ENCODE data around the gene FAM171A2.

FAM171A2 gene

GRCh38 chr17:44363613-44364159 lies at the start of gene FAM171A2:
TSS of gene FAM171A2 (minus strand) at chr17:44363853. CDS start at chr17:44363714, 139 bp downstream.
- DNase-seq (ENCODE audit: extremely low spot score): peak; percentile 90
- POLR2A ChIA-PET: interaction anchor here (0.6 to 1.0 kb wide), 2 partner anchors 18 to 19 kb away, joined by 3 to 5 read pairs; no protein-coding TSS in a partner anchor
- CTCF ChIA-PET: interaction anchor here (0.6 to 10.5 kb wide), 29 partner anchors 10 to 420 kb away, joined by 3 to 135 read pairs (median 4); partner anchors contain the start of gene GRN
- TF ChIP-seq CTCF (IDR thresholded peaks at IDR 0.05; ENCODE audit: control extremely low read depth, extremely low read depth, low read depth, missing control alignments): peak; percentile 67

- no peak for TF ChIP-seq CTCF (IDR thresholded peaks at IDR 0.05; ENCODE audit: control extremely low read depth, extremely low read depth, low read depth, missing control alignments)
- no peak for DNase-seq (ENCODE audit: extremely low spot score)
- ChIA-PET CTCF (interaction anchor here (0.9 to 1.6 kb wide), 6 partner anchors 10 to 69 kb away, joined by 3 to 5 read pairs (median 4); no protein-coding TSS in a partner anchor), POLR2A (no interaction called here)
Observed at GRCh38 chr17:44409309-44410028, 45.8 kb upstream of the FAM171A2 start.

GRCh38 chr17:44408786-44409185 lies 45.1 kb upstream of the FAM171A2 start:
- ChIA-PET POLR2A (no interaction called here), CTCF (interaction anchor here (0.9 to 1.2 kb wide), 3 partner anchors 12 to 17 kb away, joined by 3 to 5 read pairs (median 4); no protein-coding TSS in a partner anchor)
- no peak for TF ChIP-seq CTCF (IDR thresholded peaks at IDR 0.05; ENCODE audit: control extremely low read depth, extremely low read depth, low read depth, missing control alignments)
- DNase-seq (ENCODE audit: extremely low spot score): peak; percentile 53

- CTCF ChIA-PET: interaction anchor here (1.0 to 7.9 kb wide), 2 partner anchors 13 to 120 kb away, joined by 3 to 72 read pairs; no protein-coding TSS in a partner anchor
- DNase-seq (ENCODE audit: extremely low spot score): no peak
- POLR2A ChIA-PET: no interaction called here
- no peak for TF ChIP-seq CTCF (IDR thresholded peaks at IDR 0.05; ENCODE audit: control extremely low read depth, extremely low read depth, low read depth, missing control alignments)
Observed at GRCh38 chr17:44402564-44403172, 39.0 kb upstream of the FAM171A2 start.

GRCh38 chr17:44400226-44400847 lies 36.7 kb upstream of the FAM171A2 start:
- TF ChIP-seq CTCF (IDR thresholded peaks at IDR 0.05; ENCODE audit: control extremely low read depth, extremely low read depth, low read depth, missing control alignments): peak; percentile 62
- POLR2A ChIA-PET: no interaction called here
- CTCF ChIA-PET: interaction anchor here (0.9 to 7.9 kb wide), 18 partner anchors 10 to 138 kb away, joined by 3 to 72 read pairs (median 4); partner anchors contain the start of genes FAM171A2 and ITGA2B
- no peak for DNase-seq (ENCODE audit: extremely low spot score)
